ENCODE data around the gene YIPF2.
"Not testable (repeated sequence)": the region's sequence is repeated elsewhere in the genome, so short reads cannot be mapped to it uniquely, and the experiment has no call there.

Gene YIPF2

GRCh38 chr19:10928563-10929401, at the start of gene YIPF2, which contains the start of gene TIMM29:
TSS of gene YIPF2 (minus strand) at chr19:10928639. CDS start at chr19:10928410, 229 bp downstream.
TSS of gene TIMM29 (plus strand) at chr19:10928811. CDS start at chr19:10928823, 12 bp downstream.
- DNase-seq (ENCODE audit: low read depth in 2 of 2), result peak; percentile 94

GRCh38 chr19:10977742-10978092, 49.3 kb upstream of the YIPF2 start:
- DNase-seq (ENCODE audit: low read depth in 2 of 2), result no peak

GRCh38 chr19:10976131-10976892, 47.9 kb upstream of the YIPF2 start:
- no peak for DNase-seq (ENCODE audit: low read depth in 2 of 2)

GRCh38 chr19:10975374-10976130, 47.1 kb upstream of the YIPF2 start:
- DNase-seq (ENCODE audit: low read depth in 2 of 2), result no peak

GRCh38 chr19:10971107-10971726, 42.8 kb upstream of the YIPF2 start:
- DNase-seq (ENCODE audit: low read depth in 2 of 2), result no peak

- DNase-seq (ENCODE audit: low read depth in 2 of 2), result no peak
These were observed 40.2 kb upstream of the YIPF2 start for GRCh38 chr19:10968527-10969135.

GRCh38 chr19:10966809-10967208, 38.4 kb upstream of the YIPF2 start:
- no peak for DNase-seq (ENCODE audit: low read depth in 2 of 2)

- no peak for DNase-seq (ENCODE audit: low read depth in 2 of 2)
These were observed 37.0 kb upstream of the YIPF2 start for GRCh38 chr19:10965398-10965797.

- no peak for DNase-seq (ENCODE audit: low read depth in 2 of 2)
These were observed 36.5 kb upstream of the YIPF2 start for GRCh38 chr19:10964903-10965302.

GRCh38 chr19:10963865-10964264, 35.4 kb upstream of the YIPF2 start:
- no peak for DNase-seq (ENCODE audit: low read depth in 2 of 2)

GRCh38 chr19:10962863-10963262, 34.4 kb upstream of the YIPF2 start:
- DNase-seq (ENCODE audit: low read depth in 2 of 2), result no peak

GRCh38 chr19:10961073-10961860, 32.8 kb upstream of the YIPF2 start:
- DNase-seq (ENCODE audit: low read depth in 2 of 2), result no peak

- peak; percentile 93 to 94 for DNase-seq (ENCODE audit: low read depth in 2 of 2)
These were observed 32.1 kb upstream of the YIPF2 start, which contains the start of gene SMARCA4 for GRCh38 chr19:10960314-10961072. TSS of gene SMARCA4 (plus strand) at chr19:10961030. CDS start at chr19:10984152, 23,122 bp downstream.

- not testable (repeated sequence) for DNase-seq (ENCODE audit: low read depth in 2 of 2)
These were observed 31.0 kb upstream of the YIPF2 start for GRCh38 chr19:10959277-10959968.

GRCh38 chr19:10952809-10953208, 24.4 kb upstream of the YIPF2 start:
- DNase-seq (ENCODE audit: low read depth in 2 of 2), result no peak

- DNase-seq (ENCODE audit: low read depth in 2 of 2), result no peak
These were observed 18.7 kb upstream of the YIPF2 start for GRCh38 chr19:10946958-10947657.

GRCh38 chr19:10945264-10945663, 16.8 kb upstream of the YIPF2 start:
- DNase-seq (ENCODE audit: low read depth in 2 of 2), result no peak

GRCh38 chr19:10943412-10943811, 15.0 kb upstream of the YIPF2 start:
- not testable (repeated sequence) for DNase-seq (ENCODE audit: low read depth in 2 of 2)

Measured in stimulated activated CD4-positive, alpha-beta T cell treated with anti-CD3 and anti-CD28 coated beads, Interleukin-12 subunit alpha, Interleukin-12 subunit beta, amount 100 ng/mL, for 24 hours (primary cell).